GM21619 (cell line): ENCODE data around the gene SORL1-AS1.

ENCODE experiments used
- ATAC-seq: cut with Tn5 transposase; IDR thresholded peaks from one replicate; pipeline ENCODE4 v1.9.1; 2021; ENCODE audit not compliant: unreplicated experiment

SORL1-AS1 gene

DNA sequence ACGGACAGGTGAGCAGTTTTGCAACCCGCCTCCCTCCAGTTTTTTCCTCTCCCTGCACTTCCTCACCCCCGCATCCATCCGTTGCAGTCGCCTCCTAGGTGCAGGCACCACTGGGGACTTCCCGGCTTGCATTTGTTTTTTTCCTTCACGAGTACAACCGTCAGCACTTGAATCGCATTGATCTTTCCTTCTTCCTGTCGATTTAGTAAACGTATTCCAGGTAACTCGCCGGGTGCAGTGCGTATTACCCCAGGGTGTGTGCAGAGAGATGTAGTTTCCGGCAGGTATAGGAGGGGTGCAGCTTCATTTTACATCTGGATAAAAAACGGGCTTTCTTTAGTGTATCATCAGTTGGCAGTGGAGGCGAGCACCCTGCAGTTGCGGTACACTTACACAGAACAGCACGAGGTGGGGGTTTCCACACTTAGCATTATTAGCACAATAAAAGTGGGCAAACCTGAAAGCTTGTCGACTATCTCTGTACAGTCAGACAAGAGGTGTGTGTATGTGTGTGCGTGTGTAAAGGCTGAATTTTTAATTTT, at the start of gene SORL1-AS1:
Gene SORL1-AS1, minus strand, starts transcription at position 359 of the 542 bp plus-strand sequence.
- ATAC-seq: peak; percentile 13

DNA sequence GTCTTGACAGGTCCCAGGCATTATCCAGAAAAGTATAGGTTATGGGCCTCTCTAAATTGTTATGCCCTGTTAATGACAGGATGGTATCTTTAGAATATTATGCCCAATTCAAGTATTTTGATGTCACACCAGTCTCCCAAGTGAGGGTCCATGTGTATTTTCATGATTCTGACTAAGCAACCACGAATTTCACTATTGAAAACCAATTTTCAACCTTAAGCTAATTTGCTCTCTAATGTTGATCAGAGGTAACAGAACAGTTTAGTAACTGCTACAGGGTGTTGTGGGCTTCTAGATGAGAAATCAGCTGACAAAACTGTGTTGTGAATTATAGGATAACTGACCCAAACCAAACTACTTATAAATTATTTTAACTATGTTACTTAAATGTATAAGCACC, 48.0 kb upstream of the SORL1-AS1 start:
- ATAC-seq: no peak

DNA sequence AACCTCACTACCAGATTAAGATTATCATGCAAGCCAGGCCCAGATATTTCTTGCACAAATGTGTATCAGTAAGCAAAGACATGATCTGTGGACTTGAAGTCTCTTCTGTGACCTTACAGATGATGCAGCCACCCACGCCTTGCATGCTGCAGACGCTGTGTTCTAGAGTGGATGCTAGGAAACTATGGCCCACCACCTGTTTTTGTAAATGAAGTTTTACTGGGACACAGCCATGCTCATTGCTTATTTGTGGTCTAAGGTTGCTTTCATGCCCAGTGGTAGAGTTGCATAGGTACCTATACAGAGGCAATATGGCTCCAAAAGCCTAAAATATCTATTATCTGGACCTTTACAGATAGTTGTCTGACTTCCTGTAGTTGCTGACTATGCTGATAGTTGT, 47.5 kb upstream of the SORL1-AS1 start:
- no peak for ATAC-seq

DNA sequence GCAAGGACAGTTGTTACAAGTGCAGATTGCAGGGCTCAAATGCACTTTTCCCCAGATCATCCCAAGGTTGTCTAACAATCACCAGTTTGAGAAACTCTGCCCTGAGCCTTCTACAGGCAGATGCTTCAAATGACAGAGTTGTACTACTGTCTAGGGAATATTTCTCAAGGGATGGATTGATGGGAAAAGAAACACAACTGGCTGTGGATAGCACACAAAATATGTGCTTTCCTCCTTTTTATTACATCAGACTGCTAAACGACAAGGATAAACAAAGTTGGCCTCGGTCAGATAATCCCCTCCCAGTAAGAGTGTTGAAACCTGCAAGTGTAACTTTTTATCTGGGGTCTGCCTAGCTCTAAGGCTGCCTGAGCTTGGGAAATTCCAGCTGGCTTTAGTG, 46.6 kb upstream of the SORL1-AS1 start:
- no peak for ATAC-seq

DNA sequence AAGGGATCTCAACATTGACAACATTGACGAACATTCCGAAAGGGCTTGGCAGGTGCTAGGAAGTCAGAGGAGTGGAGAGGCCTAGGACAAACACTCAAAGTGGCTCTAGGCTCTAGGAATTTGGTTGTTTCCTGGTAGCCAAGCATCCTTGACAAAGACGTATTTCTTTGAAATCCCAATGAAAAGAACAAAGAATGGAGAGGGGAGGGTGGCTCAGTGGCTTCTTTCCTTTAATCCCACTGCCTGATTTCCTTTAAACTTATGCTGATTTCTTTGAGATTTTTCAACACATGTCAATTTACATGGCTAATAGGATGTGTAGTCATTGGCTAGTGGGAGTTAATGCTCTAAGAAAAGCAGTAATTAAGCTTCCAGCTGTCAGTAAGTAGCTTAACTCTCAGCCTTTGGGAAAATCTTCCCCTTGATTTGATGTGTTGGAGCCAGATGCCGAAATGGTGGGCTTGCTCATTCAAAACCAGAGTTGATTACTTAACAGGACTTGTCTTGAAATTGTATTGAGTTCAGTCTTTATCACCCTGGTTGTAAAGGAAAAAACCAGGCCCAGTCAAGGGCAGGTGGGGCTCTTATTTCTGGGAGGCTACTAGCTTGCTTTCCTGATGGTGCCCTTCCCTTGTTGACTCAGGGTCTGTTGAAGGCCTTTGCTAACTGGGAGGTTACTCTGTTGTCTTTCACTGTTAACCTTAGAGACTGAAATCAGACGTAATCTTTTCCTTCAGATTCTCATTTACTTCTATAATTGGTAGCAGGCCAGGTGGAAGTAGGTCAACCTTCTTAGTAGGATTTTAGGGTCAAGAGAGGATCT, 44.6 kb upstream of the SORL1-AS1 start:
- ATAC-seq: no peak

DNA sequence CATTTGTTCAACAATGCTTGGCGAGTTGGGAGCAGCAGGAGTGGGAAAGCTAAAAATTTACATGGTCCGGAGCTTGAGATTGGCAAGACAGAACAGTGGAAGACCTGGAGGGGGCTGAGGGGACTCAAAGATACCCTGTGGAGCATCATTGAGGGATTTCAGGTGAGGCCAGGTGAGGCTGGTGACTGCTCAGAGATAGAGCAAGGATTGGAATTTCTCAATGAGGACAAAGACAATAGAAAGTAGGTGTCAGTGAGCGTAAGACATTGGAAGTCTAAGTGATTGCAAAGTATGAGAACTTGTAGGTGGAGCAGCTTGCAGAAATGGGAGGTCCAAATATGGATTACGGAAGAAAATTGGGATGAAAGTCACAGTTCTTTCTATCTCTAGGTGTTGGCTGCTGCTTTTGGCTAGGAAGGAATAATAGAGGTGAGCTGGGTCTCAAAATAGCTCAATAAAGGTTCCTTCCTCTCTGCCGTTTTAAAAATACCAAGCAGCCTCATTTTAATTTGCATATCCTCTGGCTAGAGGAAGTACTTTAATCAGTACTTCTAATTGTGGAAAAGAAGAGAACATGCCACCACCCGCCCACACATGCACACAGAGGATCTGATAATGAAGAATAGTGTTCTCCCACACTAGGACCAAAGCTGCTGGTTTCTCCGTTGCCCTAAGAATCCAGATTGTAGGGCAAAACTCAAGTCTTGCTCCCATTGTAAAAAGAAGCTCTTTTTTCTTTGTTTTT, 41.8 kb upstream of the SORL1-AS1 start:
- ATAC-seq: peak; percentile 78

DNA sequence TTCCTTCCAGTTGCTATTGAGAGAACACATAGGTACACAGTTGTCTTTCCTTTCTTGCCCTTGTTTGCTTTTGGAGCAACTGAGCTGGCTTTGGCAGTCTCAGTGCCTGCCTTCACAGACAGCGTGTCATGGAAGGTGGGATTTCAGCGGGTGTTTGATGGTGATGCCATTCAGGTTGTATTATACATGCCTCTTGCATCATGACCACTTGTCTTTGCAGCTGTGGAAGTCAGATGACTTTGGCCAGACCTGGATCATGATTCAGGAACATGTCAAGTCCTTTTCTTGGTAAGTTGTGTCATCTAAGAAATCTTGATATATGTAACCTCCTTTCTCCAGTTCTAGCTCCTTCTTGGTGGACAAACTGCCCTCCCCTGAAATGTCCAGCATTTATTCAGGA, 37.1 kb upstream of the SORL1-AS1 start:
- no peak for ATAC-seq

DNA sequence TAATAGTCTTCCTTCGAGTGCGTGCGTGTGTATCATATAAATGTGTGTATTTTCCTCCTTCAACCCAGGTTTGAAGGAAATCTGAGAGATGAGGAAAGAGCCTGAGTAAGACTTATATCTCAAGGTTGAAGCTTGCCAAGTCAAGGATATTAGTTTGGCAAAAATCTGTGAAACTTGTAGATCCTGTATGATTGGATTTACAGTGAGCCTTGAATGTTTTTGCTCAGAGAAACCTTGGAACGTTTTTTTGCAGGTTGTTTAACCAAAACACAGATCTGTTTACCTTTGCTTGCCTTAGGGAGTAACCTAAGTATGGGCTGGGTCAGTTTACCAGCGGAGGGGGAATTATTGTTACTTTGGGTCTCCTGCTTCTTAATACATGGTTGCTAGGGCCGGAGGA, 35.9 kb upstream of the SORL1-AS1 start:
- no peak for ATAC-seq

DNA sequence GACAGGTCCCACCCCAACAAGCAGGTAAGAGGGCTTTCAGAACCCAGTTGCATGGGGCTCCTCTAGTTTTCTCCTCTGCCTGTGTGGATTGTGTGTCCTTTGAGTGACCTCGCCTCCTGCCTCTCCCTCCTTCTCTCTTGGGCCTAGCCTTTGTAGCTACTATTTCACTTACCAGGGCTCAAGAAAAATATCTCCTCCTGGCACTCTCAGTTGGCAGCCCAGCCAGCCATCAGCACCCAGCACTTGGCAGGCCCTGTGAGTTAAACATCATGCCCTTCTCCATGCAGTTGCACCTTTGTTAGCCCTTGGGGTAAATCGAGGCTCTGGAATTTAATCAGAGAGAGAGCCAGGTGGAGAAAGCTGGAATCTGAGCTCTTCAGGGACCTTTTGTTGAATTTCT, 35.4 kb upstream of the SORL1-AS1 start:
- no peak for ATAC-seq

DNA sequence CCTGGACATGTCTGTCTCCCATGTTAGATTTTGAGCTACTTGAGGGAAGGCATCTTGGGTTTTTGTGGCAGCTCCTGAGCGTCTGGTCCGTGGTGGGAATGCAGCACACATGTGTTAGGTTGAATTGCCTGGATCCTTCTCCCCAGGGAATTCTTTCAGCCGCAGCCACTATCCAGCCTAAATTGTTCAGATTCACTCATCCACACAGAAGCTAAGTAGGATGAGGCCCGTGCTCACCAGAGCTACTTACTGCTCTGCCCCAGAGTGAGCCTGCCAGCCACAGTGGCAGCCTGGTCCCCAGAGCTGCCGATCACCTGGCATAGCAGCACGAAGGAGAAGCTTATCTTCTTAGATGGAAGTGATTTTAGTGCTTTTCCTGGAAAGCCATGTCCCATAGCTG, 34.4 kb upstream of the SORL1-AS1 start:
- ATAC-seq: no peak

DNA sequence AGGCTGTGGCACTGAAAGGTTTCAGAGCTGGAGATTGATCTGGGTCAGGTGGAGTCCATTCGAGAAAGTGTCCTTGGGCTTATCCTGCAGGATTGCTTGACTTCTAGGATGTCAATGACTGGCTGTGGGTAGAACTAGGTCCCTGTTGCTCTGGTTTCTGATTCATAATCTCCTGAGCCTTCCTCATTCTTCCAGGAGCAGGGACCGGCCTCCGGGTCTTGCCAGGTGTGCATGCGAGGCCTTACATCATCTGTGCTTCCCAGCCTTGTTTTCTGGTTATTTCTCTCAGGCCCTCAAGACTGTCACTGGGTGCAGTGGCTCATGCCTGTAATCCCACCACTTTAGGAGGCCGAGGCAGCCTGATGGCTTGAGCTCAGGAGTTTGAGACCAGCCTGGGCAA, 33.3 kb upstream of the SORL1-AS1 start:
- ATAC-seq: no peak

DNA sequence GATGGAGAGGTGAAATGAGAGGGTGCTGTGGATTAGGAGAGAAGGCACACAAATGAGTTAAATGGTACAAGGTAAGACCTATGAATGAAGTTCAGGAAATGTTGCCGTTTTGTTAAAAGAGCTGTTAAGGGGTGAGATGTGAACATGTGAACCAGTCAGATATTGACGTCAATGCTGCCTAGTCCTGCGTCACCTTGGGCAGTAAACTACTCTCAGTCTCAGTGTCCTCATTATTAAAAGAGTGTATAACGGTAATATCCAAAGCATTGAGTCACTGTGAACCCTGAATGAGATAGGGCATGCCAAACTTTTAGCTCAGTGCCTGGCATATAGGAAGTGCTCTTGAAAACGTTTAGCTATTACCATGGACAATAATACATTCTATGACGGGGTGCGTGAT, 32.4 kb upstream of the SORL1-AS1 start:
- no peak for ATAC-seq

DNA sequence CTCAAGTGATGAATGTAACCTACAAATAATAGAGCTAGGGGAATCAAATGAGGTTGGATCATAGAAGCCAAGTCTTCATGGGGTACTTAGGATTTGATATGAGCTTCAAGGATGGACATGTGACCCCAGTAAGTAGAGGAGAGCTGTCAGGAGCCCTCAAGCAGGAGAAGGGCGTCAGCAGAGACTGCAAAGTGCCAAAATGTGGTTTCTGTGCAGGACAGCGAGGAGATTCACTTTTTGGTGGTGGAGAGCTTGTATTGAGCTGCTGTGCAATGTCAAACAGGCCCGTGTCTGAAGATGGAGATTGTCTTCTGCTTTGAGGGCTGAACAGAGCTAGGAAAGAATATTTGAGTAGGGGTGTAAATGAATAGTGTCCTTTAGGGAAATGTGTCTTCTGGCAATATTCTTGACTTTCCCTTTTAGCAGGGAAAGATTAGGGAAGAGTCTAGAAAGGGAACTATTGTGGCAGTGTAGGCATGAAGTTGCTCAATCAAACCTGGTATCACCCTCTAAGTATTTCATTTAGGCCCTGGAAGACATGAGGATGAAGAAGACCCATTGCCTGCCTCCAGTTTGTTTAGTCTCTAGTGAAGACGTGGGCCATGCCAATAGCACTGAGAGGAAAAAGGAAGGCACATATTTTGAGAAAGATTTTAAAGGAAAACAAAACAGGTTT, 31.2 kb upstream of the SORL1-AS1 start:
- ATAC-seq: no peak

DNA sequence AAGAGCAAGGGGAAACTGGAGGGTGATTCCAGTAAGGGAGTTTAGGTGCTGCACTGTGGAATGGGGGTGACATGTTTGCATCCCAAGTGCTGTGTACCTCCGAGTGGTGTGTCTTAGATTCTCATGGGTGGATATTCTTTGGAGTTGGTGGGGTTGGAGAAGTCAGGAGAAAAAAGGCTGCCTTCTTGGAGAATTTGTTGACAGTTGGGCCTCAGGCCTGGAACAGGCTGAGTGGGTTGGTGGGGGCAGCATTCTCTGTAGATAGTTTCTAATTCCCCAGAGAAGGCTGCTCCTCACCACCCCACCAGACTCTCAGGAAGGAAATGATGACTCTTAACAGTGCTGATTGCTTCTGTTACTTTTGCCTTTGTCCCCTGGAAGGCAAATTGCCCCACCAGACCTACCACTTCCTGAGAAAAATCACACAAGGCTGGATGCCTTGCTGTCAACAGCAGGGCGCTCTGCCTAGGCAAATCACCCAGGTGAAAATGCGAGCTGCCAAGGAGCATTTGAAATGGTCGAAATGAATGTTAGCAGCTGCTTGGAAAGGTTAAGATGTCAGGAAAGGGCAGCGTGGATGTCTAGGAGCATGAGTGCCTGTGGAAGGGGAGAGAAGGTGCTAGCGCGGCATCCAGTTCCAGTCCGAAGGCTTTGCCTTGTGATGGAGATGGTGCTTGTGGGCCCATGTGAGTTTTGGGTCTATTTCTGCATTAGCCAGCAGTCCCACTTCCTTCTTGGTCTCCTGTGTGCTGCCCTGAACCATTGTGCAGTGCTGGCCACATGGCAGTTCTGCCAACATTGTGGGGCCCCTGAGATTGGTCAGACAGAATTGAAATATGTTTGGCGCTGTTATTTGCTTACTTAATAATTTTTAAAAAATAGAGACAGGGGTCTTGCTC, 29.7 kb upstream of the SORL1-AS1 start:
- peak; percentile 90 for ATAC-seq

DNA sequence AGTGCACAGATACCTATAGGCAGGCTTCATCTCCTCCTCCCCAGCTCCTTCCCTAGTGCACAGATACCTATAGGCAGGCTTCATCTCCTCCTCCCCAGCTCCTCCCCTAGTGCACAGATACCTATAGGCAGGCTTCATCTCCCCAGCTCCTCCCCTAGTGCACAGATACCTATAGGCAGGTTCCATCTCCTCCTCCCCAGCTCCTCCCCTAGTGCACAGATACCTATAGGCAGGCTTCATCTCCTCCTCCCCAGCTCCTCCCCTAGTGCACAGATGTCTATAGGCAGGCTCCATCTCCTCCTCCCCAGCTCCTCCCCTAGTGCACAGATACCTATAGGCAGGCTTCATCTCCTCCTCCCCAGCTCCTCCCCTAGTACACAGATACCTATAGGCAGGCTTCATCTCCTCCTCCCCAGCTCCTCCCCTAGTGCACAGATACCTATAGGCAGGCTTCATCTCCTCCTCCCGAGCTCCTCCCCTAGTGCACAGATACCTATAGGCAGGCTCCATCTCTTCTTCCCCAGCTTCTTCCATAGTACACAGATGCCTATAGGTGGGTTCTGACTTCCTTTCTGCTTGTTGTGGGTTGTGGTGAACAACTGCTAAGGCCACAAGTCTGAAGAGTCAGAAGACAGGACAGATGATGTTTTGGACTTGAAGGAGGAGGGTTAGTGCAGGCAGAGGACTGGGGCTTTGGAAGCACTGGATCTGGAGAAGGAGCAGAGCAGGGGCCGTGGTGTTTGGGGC, 28.9 kb upstream of the SORL1-AS1 start:
- peak; percentile 58 for ATAC-seq

DNA sequence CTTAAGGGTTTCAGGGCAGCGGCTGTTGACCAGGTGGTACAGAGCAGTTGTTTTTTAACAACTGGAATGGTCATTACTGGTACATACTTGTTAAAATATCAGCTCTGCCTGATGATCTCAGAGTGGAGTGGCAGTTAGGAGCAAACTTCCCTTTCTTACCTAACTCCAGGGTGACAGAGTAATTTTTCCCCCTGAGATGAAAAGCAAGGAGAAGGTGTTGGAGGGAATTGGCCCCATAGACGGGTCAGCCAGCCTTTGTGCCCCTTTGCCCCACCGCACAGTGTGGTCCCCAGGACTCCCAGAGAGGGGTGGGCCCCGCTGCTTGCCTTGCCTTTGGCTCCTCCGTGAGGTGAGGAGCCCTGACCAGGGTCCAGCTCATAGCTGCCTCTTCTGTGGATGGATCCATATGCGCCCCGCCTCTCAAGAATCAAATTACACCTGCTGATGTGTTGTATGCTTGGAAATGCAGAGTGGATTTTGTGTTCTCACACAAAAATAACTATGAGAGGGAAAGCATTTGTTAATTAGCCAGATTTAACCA, 27.0 kb upstream of the SORL1-AS1 start:
- no peak for ATAC-seq

DNA sequence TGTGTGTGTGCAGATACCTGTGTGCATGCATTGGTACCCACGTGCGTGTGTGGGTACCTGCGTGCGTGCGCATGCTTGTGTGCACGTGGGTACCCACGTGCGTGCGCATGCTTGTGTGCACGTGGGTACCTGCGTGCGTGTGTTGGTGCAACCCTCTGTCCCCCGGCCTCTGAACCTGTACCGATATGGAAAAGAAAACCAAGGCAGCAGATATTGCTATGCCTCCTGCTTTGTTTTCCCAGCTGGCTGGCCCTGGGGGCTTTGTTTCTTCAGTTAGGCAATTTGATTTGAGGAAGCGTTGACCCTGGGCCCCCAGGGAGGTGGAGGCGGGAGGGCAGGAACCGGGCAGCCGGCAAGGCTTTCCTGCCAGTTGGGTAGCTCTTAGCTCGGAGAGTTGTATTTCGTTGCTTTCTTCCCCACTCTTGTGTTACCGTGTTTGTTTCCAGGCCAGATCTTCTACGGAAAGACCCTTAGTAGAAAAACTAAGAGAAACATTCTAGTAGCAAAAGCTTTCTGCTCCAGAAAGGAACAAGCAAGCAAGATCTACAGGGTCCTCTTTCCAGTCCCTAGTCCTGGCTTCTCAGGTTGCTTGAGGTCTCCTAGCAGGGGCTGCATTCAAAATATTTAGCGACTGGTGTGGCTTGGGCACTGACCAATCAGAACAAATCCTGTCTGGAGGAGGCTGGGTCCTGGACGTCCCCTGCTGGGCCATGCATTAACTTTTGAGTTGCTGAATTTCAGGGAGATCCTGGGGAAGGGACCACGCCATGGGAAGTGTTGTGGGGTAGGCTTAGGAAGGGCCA, 26.3 kb upstream of the SORL1-AS1 start:
- no peak for ATAC-seq

DNA sequence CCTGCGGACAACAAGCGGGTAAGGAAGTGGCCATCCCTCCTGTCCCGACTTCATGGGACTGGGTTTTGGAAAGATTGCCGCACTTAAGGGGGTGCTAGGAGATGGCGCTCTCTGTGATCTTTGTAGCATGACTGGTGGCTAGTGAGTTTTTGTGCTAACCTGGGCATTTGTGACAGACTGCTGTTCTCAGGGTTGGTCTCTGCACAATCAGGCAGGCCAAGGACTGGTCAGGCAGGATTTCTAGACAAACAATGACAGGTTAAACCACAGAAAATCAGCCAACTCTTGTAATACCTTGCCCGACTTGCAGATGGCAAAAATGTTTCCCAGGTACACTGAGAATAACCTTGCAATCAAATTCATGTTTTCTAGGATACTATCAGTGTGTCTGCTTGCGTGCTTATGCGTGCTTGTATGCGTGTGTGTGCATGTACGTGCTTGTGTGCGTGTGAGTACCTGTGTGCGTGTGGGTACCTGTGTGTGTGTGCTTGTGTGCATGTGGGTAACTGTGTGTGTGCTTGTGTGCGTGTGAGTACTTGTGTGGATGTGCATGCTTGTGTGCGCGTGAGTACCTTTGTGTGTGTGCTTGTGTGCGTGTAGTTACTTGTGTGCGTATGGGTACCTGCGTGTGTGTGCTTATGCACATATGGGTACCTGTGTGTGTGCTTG, 25.6 kb upstream of the SORL1-AS1 start:
- no peak for ATAC-seq
